NCI-H345 (cell line): ENCODE measurements around the gene SRPK3.
"Not testable (repeated sequence)": the region's sequence is repeated elsewhere in the genome, so short reads cannot be mapped to it uniquely, and the experiment has no call there.

ENCODE experiments used
- DNase-seq: peaks from one replicate; lab custom pipeline; 2025; lab: John Stamatoyannopoulos, UW

The SRPK3 gene, protein sequence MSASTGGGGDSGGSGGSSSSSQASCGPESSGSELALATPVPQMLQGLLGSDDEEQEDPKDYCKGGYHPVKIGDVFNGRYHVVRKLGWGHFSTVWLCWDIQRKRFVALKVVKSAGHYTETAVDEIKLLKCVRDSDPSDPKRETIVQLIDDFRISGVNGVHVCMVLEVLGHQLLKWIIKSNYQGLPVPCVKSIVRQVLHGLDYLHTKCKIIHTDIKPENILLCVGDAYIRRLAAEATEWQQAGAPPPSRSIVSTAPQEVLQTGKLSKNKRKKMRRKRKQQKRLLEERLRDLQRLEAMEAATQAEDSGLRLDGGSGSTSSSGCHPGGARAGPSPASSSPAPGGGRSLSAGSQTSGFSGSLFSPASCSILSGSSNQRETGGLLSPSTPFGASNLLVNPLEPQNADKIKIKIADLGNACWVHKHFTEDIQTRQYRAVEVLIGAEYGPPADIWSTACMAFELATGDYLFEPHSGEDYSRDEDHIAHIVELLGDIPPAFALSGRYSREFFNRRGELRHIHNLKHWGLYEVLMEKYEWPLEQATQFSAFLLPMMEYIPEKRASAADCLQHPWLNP

DNA sequence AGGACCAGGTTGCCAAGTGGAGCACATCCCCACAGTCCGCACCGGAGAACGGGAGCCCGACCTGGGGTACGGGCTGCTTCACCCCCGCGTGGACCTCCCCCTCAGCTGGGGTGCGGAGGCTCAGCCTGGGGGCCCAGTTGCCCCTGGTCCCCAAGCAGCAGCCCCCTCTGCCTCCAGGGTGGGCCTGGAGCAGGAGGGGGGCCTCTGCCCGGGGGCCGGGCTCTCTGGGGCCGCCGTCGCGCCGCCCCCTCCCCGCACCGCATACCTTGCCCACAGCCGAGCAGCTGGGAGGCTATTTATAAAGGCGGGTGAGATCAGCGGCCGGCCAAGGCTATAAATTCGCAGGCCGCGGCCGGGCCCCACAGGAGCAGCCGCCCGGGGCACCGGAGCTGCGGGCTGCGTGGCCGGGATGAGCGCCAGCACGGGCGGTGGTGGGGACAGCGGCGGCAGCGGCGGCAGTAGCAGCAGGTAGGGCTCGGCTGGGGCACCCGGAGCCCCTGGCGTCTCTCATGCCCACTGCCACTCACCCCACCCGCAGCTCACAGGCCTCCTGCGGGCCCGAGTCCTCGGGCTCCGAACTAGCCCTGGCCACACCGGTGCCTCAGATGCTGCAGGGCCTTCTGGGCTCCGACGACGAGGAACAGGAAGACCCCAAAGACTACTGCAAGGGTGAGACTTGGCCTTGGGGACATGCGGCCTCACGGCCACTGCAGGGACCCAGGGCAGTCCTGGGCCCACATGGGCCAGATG lies at the start of gene SRPK3:
Gene SRPK3 (plus strand): TSS at position 364 of the 750 bp plus-strand sequence. CDS start 46 bp downstream, at position 410.
- no peak for DNase-seq

DNA sequence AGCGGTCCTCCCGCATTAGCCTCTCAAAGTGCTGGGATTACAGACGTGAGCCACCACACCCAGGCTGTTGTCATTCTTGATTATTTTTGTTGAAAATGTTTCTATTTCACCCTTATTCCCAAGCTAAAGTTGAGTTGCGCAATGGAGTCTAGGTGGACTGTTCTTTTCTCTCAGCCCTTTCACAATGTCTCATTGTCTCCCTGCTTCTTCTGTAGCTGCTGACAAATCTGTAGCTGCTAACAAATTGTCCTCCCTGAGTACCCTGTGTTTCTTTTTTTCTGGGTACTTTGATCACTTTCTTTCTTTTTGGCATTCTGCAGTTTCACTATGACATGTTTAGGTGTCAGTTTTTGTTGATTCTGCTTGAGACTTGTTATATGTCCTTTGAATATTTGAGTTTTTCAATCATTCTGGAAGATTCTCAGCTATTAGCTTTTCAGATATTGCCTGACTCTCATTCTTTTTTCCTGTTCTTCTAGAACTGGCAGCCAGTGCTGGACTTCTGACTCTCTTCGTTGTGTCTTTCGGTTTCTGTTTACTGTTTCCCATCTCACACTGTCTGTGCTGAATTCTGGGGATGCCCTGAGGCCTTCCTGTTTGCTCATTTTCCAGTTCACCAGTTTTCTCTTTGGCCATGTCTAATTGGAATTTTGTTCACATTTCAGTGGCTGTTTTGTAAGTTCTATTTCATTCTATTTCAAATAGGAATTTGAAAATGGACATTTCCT lies 49.6 kb upstream of the SRPK3 start:
- DNase-seq = no peak

DNA sequence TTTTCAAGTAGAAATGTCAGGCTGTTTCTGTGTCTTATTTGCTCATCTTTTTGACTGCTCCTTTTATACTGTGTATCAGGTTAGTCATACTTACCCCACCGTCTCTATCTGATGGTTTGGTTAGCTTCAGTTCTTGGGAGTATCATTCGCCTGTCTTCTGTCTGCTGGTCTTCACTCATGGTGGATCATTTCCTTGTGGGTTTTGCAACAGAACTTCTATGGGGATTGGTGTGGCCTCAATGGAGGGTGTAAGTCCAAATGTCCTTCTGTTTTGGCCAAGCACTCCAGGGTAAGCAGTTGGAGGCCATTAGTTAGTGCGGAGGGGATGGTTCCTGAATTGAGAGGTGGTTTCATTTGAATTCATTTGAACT lies 49.0 kb upstream of the SRPK3 start:
- DNase-seq = no peak

DNA sequence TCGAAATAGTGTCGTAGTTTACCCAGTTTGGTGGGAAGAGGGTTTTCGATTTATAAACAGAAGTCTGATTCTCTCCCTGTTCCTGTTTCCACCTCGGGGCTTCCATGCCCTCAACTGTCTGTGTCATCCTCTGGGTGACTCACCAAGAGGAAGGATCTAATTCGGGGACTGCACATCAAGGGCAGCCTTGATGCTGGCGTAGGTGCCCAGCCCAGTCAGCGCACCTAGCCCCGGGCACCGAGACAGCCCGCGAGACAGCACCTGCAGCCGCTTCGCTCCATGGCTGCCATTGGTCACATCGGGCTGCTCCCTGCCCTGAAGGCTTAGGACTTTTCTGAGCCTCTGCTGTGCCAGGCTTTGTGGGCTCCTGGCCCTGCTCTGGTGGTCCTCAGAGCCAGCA lies 48.4 kb upstream of the SRPK3 start:
- no peak for DNase-seq

DNA sequence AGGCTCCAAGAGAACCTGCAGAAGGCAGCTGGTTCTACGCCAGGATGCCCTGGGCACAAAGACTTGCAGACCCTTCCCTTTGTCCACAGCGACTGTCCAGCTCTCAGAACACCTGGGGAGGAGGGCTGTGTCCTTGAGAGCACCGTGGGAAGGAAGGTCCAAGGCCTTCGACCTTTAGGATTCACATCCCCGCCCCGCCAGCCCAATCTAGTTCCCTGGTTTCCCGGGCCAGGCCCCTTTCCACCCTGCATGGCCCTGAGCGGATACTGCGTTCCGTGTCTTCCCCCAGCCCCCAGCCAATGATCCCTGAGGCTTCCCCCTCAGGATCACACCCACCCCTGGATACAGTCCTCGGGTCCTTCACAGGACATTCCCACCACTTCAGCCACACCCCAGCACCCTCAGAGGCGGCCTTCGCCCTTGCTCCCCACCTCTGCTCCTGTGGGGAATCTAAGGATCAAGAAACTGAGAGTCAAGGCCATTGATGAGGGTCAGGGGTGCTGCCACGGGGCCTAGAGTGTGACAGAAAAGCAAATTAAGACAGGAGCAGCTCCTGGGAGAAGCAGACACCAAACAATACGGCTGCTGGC lies 47.1 kb upstream of the SRPK3 start:
- no peak for DNase-seq

DNA sequence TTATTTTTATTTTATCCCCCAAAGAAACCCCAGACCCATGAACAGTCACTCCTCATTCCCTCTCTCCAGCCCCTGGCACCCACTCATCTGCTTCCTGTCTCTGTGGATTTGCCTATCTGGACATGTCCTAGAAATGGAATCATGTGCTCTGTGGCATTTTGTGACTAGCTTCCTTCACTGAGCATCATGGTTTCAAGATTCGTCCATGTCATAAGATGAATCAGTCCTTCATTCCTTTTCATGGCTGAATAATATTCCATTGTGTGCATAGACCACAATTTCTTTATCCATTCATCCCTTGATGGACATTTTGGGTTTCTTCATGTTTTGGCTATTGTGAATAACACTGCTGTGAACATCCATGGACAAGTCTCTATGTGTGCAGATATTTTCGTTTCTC lies 46.0 kb upstream of the SRPK3 start:
- DNase-seq = no peak

DNA sequence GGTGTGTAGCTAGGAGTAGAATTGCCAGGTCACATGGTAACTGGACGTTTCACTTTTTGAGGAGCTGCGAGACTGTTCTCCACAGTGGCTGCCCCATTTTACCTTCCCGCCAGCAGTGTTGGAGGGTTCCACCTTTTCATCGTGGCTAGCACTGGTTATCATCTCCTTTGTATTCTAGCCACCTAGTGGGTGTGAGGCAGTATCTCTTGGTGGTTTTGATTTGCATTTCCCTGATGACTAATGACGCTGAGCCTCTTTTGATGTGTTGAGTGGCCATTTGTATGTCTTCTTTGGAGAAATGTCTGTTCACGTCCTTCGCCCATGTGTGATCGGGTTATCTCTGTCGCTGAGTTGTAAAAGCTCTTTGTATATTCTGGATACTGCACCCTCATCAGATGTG lies 45.6 kb upstream of the SRPK3 start:
- no peak for DNase-seq

DNA sequence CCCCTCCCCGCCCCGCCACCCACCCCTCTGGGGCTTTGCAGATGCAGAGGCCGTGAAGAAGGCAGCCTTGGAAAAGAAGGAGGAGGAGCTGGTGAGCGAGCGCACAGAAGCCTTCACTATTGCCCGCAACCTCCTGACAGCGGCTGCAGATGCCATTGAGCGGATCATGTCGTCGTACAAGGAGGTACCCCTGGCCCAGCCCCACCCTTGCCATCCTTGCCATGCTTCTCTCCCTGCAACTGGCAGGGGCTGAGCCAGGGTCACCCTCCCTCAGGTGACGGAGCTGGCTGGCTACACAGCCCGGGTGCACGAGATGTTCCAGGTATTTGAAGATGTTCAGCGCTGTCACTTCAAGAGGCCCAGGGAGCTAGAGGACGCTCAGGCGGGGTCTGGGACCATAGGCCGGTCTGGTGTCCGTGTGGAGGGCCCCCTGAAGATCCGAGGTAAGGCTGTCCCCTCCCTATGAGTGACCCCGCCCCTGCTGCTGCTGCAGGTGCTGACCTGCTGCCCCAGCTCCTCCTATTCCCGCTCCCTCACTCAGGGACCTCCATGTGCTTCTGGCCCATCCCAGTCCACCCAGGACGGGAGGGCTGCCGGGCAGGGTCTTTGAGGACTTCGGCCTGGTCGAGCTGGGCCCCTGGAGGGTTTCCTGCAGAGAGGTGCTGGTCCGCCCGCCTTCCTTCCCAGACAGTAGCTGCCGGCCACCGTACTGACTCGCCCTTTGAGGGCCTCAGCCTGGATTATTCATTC lies 44.6 kb upstream of the SRPK3 start:
- DNase-seq = no peak

DNA sequence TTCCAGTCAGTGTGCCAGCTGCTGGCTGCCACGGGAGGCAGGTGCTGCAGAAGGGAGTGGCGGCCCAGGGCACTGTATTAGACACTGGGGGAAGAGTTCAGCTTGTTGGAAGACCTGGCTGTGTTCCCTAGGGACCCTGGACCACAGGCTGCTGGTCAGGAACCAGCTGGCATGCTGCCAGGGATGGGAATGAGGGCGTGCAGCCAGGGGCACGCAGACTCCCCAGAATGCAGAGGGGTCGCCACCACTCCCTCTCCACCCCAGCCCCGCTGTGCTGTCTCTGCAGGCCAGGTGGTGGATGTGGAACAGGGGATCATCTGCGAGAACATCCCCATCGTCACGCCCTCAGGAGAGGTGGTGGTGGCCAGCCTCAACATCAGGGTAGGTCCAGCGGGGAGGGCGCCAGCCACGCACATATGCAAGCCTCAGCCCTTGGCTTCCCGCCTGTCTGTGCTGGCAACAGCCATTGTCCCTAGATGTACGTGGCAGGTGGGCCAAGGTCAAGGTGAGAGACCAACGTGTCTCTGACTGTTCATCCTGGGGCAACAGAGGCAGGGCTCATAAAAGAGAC lies 43.9 kb upstream of the SRPK3 start:
- DNase-seq = no peak

DNA sequence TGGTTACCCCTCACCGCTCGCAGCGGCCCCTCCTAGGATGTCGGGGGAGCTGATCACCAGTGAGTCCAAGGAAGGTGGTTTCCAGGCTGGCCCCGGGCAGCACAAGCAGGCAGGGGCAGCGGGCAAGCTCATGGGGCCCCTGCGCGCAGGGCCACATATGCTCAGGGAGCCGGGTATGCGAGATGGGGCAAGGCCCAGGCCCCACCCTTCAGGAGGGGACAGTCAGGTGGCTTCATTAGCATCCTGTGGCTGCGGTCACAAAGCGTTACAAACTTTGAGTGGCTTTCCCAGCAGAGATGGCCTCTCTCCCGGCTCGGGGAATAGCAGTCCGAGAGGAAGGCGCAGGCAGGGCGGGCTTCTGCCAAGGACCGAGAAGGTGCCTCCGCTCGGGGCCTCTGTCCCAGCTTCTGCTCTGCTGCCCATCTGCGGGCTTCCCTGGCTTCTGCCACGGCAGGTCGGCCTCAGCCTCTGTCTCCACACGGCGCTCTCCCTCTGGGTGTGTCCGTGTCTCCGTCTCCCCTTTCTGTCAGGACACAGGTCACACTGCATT lies 42.7 kb upstream of the SRPK3 start:
- DNase-seq = no peak

DNA sequence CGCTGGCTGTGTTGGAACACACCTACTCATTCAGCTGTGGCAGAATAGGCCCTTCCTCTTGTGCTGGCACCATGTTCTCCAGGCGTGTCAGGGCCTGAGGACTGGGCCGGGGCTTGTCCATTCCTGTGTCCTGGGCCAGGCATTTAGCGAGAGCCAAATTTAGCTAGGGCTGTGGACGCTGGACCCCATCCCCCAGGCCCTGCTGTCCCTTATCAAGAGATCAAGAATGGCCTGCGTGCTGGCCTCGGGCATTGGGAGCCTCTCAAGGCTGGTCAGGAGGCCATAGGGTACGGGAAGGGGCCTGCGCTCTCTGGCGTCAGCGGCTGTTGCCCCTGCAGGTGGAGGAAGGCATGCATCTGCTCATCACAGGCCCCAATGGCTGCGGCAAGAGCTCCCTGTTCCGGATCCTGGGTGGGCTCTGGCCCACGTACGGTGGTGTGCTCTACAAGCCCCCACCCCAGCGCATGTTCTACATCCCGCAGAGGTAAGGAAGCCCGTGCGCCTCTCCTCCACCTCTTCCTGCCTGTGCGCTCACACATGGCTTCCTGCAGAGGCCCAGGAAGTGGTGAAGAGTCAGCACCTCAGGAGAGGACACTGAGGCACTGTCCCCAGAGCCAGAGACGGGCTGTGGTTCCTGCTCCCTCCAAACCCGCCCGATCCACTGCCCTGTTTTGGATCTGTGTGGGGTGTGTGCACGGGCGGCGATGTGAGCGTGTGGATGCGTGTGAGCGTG lies 40.9 kb upstream of the SRPK3 start:
- no peak for DNase-seq

DNA sequence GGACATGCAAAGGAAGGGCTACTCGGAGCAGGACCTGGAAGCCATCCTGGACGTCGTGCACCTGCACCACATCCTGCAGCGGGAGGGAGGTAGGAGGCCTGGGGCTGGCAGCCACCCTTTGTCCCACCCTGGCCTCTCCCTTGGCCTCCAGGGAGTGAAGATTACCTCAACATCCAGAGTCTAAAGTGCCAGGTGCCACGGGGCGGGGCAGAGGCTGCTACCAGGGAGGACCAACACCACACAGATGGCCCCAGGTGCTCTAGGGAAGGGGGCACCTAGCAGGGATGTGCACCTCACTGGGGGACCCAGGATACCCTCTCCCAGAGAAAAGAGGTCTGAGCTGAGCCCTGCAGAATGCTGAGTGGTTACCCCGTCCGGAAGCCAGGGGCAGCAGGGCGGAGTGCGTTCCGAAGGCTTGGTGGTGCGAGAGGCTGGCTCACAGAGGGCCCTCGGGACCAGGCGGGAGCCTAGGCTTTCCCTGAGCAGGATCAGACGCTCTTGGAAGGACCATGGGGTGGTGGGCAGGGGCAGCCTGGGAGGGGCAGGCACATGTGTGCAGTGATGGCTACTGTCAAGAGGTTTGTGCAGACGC lies 40.1 kb upstream of the SRPK3 start:
- no peak for DNase-seq

DNA sequence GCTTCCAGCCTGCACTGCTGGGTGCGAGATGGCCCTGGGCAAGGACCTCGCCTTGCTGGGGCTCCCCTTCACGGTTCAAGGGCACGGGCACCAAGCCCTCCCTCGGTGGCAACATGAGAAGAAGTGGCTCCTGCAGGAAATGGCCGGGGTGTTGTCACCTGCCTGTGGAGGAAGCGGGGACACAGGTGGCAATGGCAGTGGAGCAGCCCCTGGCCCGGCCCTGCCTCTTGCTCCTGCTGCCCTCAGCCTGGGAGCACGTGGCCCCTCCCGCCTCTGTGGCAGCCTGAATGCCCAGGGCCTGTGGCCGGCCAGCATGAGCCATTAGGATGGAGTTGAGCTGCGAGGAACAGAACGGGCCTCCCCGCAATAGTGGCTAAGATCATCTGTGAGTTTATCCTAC lies 39.4 kb upstream of the SRPK3 start:
- DNase-seq = no peak

DNA sequence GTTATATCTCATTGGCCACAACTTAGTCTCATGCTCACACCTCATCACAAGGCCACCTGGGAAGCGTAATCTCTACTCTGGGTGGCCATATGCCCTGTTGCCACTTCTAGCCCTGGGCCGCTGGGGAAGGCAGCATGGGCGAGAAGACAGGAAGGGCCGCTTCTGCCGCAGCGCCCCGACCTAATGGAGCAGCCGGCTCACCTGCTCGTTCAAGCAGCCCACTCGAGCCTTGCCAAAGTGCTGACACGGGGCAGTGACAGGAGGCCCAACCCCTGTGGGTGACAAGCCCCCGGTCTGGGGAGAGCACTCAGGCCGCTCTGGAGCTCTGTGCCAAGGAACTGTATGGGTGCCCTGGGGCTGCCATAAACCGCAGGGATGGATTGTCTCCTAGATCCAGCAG lies 38.7 kb upstream of the SRPK3 start:
- DNase-seq = not testable (repeated sequence)

DNA sequence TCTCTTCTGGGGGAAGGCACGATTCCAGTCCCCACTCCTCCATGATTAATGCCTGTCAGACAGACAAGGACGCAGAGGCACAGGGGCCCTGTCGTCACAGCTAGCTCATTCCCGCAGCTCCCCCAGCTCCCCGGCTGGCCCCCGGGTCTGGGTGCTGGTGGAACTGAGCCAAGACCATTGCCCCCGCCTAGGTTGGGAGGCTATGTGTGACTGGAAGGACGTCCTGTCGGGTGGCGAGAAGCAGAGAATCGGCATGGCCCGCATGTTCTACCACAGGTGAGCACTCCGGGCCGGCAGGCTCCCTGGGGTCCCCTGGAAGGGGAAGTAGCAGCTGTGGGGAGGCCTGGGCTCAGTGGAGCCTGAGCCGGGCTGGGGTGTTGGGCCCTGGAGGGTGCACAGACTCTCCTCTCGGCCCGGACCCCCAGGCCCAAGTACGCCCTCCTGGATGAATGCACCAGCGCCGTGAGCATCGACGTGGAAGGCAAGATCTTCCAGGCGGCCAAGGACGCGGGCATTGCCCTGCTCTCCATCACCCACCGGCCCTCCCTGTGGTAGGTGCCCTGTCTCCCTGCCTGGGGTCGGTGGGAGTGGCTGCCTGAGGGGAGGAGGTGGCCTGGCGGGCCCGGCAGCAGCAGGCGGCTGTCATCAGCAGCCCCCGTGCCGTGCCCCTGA lies 37.9 kb upstream of the SRPK3 start:
- DNase-seq = not testable (repeated sequence)

DNA sequence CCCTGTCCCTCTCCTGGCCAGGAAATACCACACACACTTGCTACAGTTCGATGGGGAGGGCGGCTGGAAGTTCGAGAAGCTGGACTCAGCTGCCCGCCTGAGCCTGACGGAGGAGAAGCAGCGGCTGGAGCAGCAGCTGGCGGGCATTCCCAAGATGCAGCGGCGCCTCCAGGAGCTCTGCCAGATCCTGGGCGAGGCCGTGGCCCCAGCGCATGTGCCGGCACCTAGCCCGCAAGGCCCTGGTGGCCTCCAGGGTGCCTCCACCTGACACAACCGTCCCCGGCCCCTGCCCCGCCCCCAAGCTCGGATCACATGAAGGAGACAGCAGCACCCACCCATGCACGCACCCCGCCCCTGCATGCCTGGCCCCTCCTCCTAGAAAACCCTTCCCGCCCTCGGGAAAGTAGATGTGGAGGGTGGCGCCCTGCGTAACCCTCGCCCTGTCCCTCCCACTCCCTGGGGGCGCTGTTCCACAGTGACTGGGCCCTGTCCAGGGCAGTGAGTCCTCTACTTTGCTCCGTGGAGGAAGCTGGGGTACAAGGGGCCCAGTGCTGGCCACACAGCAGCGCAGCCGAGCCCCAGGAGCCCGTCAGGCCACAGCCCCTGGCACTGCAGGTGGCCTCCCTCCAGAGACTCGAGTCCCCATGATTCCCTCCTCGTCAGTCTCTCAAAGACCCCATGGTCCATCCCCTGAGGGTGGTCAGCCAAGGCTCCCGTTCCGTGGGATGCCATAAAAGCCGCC lies 37.2 kb upstream of the SRPK3 start:
- peak; percentile 55 for DNase-seq

DNA sequence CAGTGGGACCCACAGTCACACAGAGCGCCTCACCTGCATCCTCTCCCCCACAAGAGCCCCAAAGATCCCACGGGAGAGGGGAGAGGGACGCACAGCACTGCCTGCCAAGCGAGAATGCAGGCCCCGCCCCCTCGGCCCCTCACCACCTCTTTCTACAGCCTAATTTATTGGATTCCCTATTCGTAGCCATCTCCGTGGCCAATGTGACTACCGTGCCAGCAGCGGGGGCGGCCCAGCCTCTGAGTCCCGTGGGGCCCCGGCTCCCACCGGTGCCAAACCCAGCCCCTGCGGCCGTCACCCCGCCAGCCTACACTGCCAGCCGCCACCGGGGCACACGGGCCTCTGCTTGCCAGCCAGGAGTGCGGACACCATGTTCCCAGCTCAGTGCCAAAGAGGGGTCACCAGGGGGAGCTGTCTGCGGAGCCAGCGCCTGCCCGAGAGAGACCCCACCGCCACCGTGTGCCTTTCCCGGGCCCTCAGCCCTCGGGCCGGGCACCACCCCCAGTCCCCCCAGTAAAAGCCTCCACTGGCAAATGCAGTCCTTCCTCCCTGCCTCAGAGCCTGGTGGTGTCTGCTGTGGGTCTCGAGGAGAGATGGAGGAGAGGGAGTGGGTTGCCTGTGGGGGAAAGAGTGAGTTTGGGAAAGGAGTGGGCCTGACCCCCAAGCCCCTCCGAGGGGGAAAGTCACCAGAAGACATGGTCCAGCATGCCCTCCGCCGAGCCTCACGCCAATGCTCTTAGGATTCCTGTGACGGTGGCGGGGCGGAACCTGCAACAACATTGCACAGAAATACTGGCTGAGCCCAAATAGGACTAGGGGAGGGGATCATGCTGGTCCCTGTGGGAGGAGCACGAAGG lies 36.4 kb upstream of the SRPK3 start:
- peak; percentile 3 for DNase-seq
